Esophagus muscularis mucosa (tissue), 4 donors: Measurements from ENCODE around the gene KLK4.

Source experiments
- CTCF ChIP-seq, 3 experiments: fragments of 200-600 bp in 2 of 3; fragments of 450-650 bp in 1 of 3; sonication (generic) in 2 of 3; IDR thresholded peaks; one replicate each; pipeline ENCODE4 v1.5.1; 2017 to 2019; ENCODE audit warnings: antibody characterized with exemption in 3 of 3, mild to moderate bottlenecking in 2 of 3, moderate library complexity in 1 of 3
- EP300 ChIP-seq: sonication (generic); formaldehyde crosslinking; IDR thresholded peaks from one replicate; pipeline ENCODE4 v1.6.1; 2017; ENCODE audit warnings: antibody characterized with exemption
- POLR2A ChIP-seq: fragments of 450-650 bp; IDR thresholded peaks from one replicate; pipeline ENCODE4 v1.6.1; 2017; ENCODE audit warnings: antibody characterized with exemption, moderate library complexity, mild to moderate bottlenecking, low read depth

DNA sequence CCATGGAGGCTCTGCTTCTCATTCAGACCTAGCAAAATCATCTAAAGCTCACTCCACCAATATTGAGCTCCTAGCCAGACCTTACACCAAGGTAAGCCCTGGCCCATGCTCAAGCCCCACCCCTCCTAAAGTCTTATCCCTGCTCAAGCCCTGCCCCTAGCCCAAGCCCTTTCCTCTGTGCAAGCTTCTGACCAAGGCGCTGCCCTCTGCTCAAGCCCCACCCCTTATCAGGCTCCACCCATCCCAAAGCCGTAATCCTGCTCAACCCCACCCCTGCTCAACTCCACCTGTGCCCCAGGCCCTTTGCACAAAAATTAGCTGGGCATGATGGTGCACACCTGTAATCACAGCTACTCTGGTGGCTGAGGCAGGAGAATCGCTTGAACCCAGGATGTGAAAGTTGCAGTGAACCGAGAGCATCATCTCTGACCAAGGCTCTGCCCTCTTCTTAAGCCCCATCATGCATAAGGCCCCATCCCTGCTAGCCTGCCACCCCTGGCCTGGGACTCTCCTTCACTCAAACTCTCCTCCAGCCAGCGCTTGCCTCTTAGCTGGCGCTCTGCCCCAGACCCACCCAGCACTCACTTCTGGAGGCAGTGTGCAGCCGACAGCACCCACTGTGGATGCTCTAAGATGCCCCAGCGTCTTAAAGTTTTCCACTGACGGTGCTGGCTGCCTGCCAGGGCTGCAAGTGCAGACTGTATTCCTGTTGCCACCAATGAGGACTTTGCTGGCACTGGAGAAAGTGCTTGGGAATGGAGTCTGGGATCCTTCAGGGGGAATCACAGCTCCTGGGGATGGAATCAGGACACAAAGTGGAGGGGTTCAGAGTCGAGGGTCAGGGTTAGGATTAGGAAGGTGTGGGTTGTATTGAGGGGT is 16.5 kb downstream of the KLK4 start:
- TF ChIP-seq CTCF (IDR thresholded peaks at IDR 0.05) (no peak), EP300 (no peak), POLR2A (no peak)
